A549 (cell line): ENCODE results near the gene SEC63. TPM values are rescaled to one million over a fixed set of nuclear protein-coding genes. Genes with fewer than 3 reads are reported as not detected.

Experiments
- ATAC-seq, 2 experiments: fragments of 200-7000 bp in 1 of 2; fragments of >200 bp in 1 of 2; cut with Nextera tagmentation in 1 of 2; cut with Tn5 transposase in 1 of 2; 3 replicates each; pipeline versions ENCODE4 v1.8.0 to v1.9.1; 2018 to 2020; ENCODE audit warnings: mild to moderate bottlenecking in 1 of 2, moderate library complexity in 1 of 2
- CTCF ChIA-PET: fragments of 300-600 bp; sonication (Branson Sonifier 250); formaldehyde crosslinking; extraction: SDS; loops from one replicate; lab custom pipeline; 2021; ENCODE audit warnings: antibody characterized with exemption, inconsistent platforms; lab: Yijun Ruan, JAX
- POLR2A ChIA-PET: fragments of 350-600 bp; formaldehyde crosslinking; extraction: SDS; loops from one replicate; lab custom pipeline; 2021; ENCODE audit warnings: antibody characterized with exemption, inconsistent platforms; lab: Yijun Ruan, JAX
- DNase-seq, 2 experiments: peaks; one replicate each; pipeline versions ENCODE4 v3.0.0 to v3.0.0-alpha.2; 2011 to 2016; ENCODE audit warnings: low read depth in 1 of 2, low spot score in 1 of 2
- FAIRE-seq: peaks from 2 replicates; lab custom pipeline; 2011; peaks lifted over from hg19 to GRCh38; lab: Jason Lieb, UNC
- H3K27ac ChIP-seq, 2 experiments: fragments of >200 bp; sonication (Bioruptor Twin); formaldehyde crosslinking; 3 replicates each; pipeline ENCODE4 v1.5.1; 2016 to 2017
- H3K4me1 ChIP-seq: fragments of >200 bp; sonication (Bioruptor Twin); formaldehyde crosslinking; 3 replicates; pipeline ENCODE4 v1.6.1; 2016
- H3K4me2 ChIP-seq: fragments of >200 bp; sonication (Bioruptor Twin); formaldehyde crosslinking; 3 replicates; pipeline ENCODE4 v1.6.1; 2016
- H3K4me3 ChIP-seq: fragments of >200 bp; sonication (Bioruptor Twin); formaldehyde crosslinking; 3 replicates; pipeline ENCODE4 v1.5.1; 2016
- H3K9me3 ChIP-seq: fragments of >200 bp; sonication (Bioruptor Twin); formaldehyde crosslinking; 3 replicates; pipeline ENCODE4 v1.6.1; 2016
- CEBPB ChIP-seq, 2 experiments: fragments of >200 bp in 1 of 2; sonication (Bioruptor Twin) in 1 of 2; formaldehyde crosslinking in 1 of 2; IDR thresholded peaks; 2 replicates each; pipeline ENCODE4 v1.6.1; 2012 to 2016
- CHD2 ChIP-seq: fragments of 150-350 bp; IDR thresholded peaks from 2 replicates; pipeline ENCODE4 v1.6.1; 2014; ENCODE audit warnings: low read length; ENCODE audit not compliant: partially characterized antibody
- CHD4 ChIP-seq: fragments of 200-600 bp; sonication (generic); IDR thresholded peaks from 2 replicates; pipeline ENCODE4 v1.6.1; 2016; ENCODE audit warnings: antibody characterized with exemption, mild to moderate bottlenecking, borderline replicate concordance
- EHMT2 ChIP-seq: fragments of 200-600 bp; sonication (generic); IDR thresholded peaks from 2 replicates; pipeline ENCODE4 v1.6.1; 2016; ENCODE audit warnings: antibody characterized with exemption, low read depth, mild to moderate bottlenecking, moderate library complexity
- EP300 ChIP-seq, 2 experiments: fragments of >200 bp; sonication (Bioruptor Twin); formaldehyde crosslinking; IDR thresholded peaks; 2 replicates in 1 of 2; 3 replicates in 1 of 2; pipeline ENCODE4 v1.6.1; 2016 to 2017
- FOSL2 ChIP-seq, 2 experiments: fragments of 450-650 bp in 1 of 2; fragments of >200 bp in 1 of 2; sonication (Bioruptor Twin) in 1 of 2; formaldehyde crosslinking; IDR thresholded peaks; 2 replicates each; pipeline versions ENCODE4 v1.5.0 to v1.6.1; 2016 to 2020; ENCODE audit warnings: mild to moderate bottlenecking in 1 of 2, moderate library complexity in 1 of 2
- GATA3 ChIP-seq: IDR thresholded peaks from 2 replicates; pipeline ENCODE4 v1.6.1; 2012; ENCODE audit warnings: borderline replicate concordance
- HEYL ChIP-seq: fragments of 250-450 bp; sonication (Bioruptor Pico); IDR thresholded peaks from 2 replicates; pipeline ENCODE4 v1.8.0; 2021; ENCODE audit warnings: mild to moderate bottlenecking, moderate library complexity
- HOXA7 ChIP-seq: fragments of 250-450 bp; sonication (Bioruptor Pico); IDR thresholded peaks from 2 replicates; pipeline ENCODE4 v1.5.0; 2020; ENCODE audit warnings: mild to moderate bottlenecking, moderate library complexity
- JUN ChIP-seq, 2 experiments: fragments of >200 bp; sonication (Bioruptor Twin); formaldehyde crosslinking; IDR thresholded peaks; 2 replicates in 1 of 2; 3 replicates in 1 of 2; pipeline ENCODE4 v1.6.1; 2016 to 2017
- JUNB ChIP-seq: fragments of >200 bp; sonication (Bioruptor Twin); formaldehyde crosslinking; IDR thresholded peaks from 2 replicates; pipeline ENCODE4 v1.6.1; 2016
- KDM1A ChIP-seq: fragments of 200-600 bp; sonication (generic); IDR thresholded peaks from 2 replicates; pipeline ENCODE4 v1.6.1; 2016; ENCODE audit warnings: low read depth, mild to moderate bottlenecking
- KDM5A ChIP-seq: fragments of 200-600 bp; sonication (generic); IDR thresholded peaks from 2 replicates; pipeline ENCODE4 v1.6.1; 2016; ENCODE audit warnings: antibody characterized with exemption, mild to moderate bottlenecking
- MAFK ChIP-seq: fragments of 450-650 bp; IDR thresholded peaks from 2 replicates; pipeline ENCODE4 v1.6.1; 2014; ENCODE audit not compliant: partially characterized antibody
- MAX ChIP-seq: IDR thresholded peaks from 2 replicates; pipeline ENCODE4 v1.6.1; 2012
- MAZ ChIP-seq: fragments of 150-350 bp; IDR thresholded peaks from 2 replicates; pipeline ENCODE4 v1.6.1; 2014; ENCODE audit warnings: antibody characterized with exemption, low read depth, low read length, borderline replicate concordance
- NR3C1 ChIP-seq: fragments of >200 bp; sonication (Bioruptor Twin); formaldehyde crosslinking; IDR thresholded peaks from 3 replicates; pipeline ENCODE4 v1.6.1; 2017
- POLR2AphosphoS2 ChIP-seq: conservative IDR thresholded peaks from 2 replicates; pipeline ENCODE4 v1.6.1; 2012; ENCODE audit warnings: low read length, improper control_type of control experiment, inconsistent platforms
- RNF2 ChIP-seq: fragments of 200-600 bp; sonication (generic); IDR thresholded peaks from 2 replicates; pipeline ENCODE4 v1.6.1; 2016; ENCODE audit warnings: low read depth, mild to moderate bottlenecking, antibody characterized with exemption, moderate library complexity, borderline replicate concordance
- WGBS: methylation state at CpG from one replicate; pipeline ENCODE4 v1.1.6; 2017; ENCODE audit errors: missing lambda C conversion rate; 5-methylcytosine and 5-hydroxymethylcytosine counted together
- polyA plus RNA-seq, 4 experiments: library from polyadenylated mRNA; depleted of rRNA in 3 of 4; stranded (reverse); fragments of >200 nt; fragmentation: RNase III in 1 of 4; extraction: RNeasy Plus Mini Kit Qiagen cat#74134 plus additional on column Dnase treatment in 1 of 4; gene quantifications; 2 replicates in 3 of 4; 3 replicates in 1 of 4; pipeline ENCODE4 v1.2.3, GENCODE V29; 2011 to 2017
- TF ChIP-seq, protein P1 (sequence below): fragments of >200 bp; sonication (Bioruptor Twin); formaldehyde crosslinking; IDR thresholded peaks from 3 replicates; pipeline ENCODE4 v1.6.1; 2016

Gene SEC63
- polyA plus RNA-seq, 2 of the 4 experiments (the other 2 are of a cell fraction): 23.0 to 69.3 TPM

- Histone ChIP-seq H3K4me1 (no peaks in the 10 kb centered on the region), H3K4me2 (no peak overlapping the region), H3K9me3 (no peaks in the 10 kb centered on the region), H3K27ac (no peak overlapping the region), H3K4me3 (no peak overlapping the region)
- CTCF ChIA-PET: interaction anchor here (5.0 kb wide), 1 partner anchor 15 kb away, joined by 36 read pairs; no protein-coding TSS in a partner anchor
- DNase-seq (no peak), FAIRE-seq (no peak), ATAC-seq (no peak)
- WGBS: 87% methylated on average over 9 of the region's 10 CpGs
- TF ChIP-seq CHD4: no peak
- TF ChIP-seq MAFK: peak; percentile 6
- POLR2A ChIA-PET: no interaction called here
Observed at GRCh38 chr6:107832151-107833056, 125.6 kb downstream of the SEC63 start.

GRCh38 chr6:107830060-107830459, 127.9 kb downstream of the SEC63 start:
- TF ChIP-seq EHMT2 (no peak), CHD2 (no peak), HEYL (CRISPR knock-in tag) (no peak), GATA3 (no peak), KDM1A (no peak), MAZ (no peak), POLR2AphosphoS2 (no peak), JUNB (no peak), MAX (no peak), CEBPB (IDR thresholded peaks at IDR 0.05) (no peak), NR3C1 (no peak), EP300 (IDR thresholded peaks at IDR 0.05) (no peak)
- TF ChIP-seq, protein P1, sequence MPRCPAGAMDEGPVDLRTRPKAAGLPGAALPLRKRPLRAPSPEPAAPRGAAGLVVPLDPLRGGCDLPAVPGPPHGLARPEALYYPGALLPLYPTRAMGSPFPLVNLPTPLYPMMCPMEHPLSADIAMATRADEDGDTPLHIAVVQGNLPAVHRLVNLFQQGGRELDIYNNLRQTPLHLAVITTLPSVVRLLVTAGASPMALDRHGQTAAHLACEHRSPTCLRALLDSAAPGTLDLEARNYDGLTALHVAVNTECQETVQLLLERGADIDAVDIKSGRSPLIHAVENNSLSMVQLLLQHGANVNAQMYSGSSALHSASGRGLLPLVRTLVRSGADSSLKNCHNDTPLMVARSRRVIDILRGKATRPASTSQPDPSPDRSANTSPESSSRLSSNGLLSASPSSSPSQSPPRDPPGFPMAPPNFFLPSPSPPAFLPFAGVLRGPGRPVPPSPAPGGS: no peak
- DNase-seq: no peak
- CTCF ChIA-PET: interaction anchor here (1.0 to 1.2 kb wide), 3 partner anchors 11 to 154 kb away, joined by 3 read pairs; no protein-coding TSS in a partner anchor
- no peak for FAIRE-seq
- Histone ChIP-seq H3K9me3 (no peaks in the 10 kb centered on the region), H3K4me3 (no peak overlapping the region), H3K27ac (no peak overlapping the region), H3K4me2 (no peak overlapping the region), H3K4me1 (no peaks in the 10 kb centered on the region)
- no peak for ATAC-seq
- 18% methylated on average over 1 of the region's 2 CpGs for WGBS
- POLR2A ChIA-PET: no interaction called here

- ATAC-seq: no peak
- 61% methylated on average over 7 of the region's 7 CpGs for WGBS
- Histone ChIP-seq H3K4me1 (no peaks in the 10 kb centered on the region), H3K4me3 (no peak overlapping the region)
- TF ChIP-seq KDM5A (no peak), JUN (IDR thresholded peaks at IDR 0.05) (no peak), FOSL2 (IDR thresholded peaks at IDR 0.05) (no peak), FOSL2 (CRISPR knock-in tag; IDR thresholded peaks at IDR 0.05) (no peak), EP300 (IDR thresholded peaks at IDR 0.05) (no peak)
- TF ChIP-seq, all 56 proteins: peak for 0
- Histone ChIP-seq H3K27ac (no peak overlapping the region), H3K9me3 (no peaks in the 10 kb centered on the region), H3K4me2 (no peak overlapping the region)
- ChIA-PET CTCF (interaction anchor here (1.2 kb wide), 1 partner anchor 39 kb away, joined by 3 read pairs; no protein-coding TSS in a partner anchor), POLR2A (no interaction called here)
- FAIRE-seq (no peak), DNase-seq (no peak)
Observed at GRCh38 chr6:107827541-107827940, 130.5 kb downstream of the SEC63 start.

- TF ChIP-seq RNF2 (0 out of 2 replicates have a peak, but pooled peaks have one; percentile 21), JUNB (no peak), HOXA7 (CRISPR knock-in tag) (no peak)
- no peak for DNase-seq
- Histone ChIP-seq H3K4me3 (no peak overlapping the region), H3K9me3 (no peaks in the 10 kb centered on the region), H3K27ac (no peak overlapping the region), H3K4me2 (no peak overlapping the region), H3K4me1 (no peaks in the 10 kb centered on the region; the same call in 2 of the 3 replicates)
- CTCF ChIA-PET: no interaction called here
- POLR2A ChIA-PET: no interaction called here
- no peak for ATAC-seq
- 64% methylated on average over 8 of the region's 8 CpGs for WGBS
- FAIRE-seq: no peak
Observed at GRCh38 chr6:107823047-107823557, 134.9 kb downstream of the SEC63 start.
